ENCODE data around the gene SLC9A6.

The SLC9A6 gene

GRCh38 chrX:135988245-135988644 lies 3.0 kb downstream of the SLC9A6 start:
- Mint-ChIP-seq H3K9me3 (no peaks in the 10 kb centered on the region), H3K4me3 (no peak overlapping the region), H3K4me1 (ENCODE audit: low read depth) (peaks cover 34% of the 10 kb centered on the region), H3K27me3 (ENCODE audit: low read depth) (no peaks in the 10 kb centered on the region), H3K27ac (no peak overlapping the region), H3K36me3 (ENCODE audit: low read depth) (peaks cover 13% of the 10 kb centered on the region)
- no peak for DNase-seq (ENCODE audit: low spot score)

DNA sequence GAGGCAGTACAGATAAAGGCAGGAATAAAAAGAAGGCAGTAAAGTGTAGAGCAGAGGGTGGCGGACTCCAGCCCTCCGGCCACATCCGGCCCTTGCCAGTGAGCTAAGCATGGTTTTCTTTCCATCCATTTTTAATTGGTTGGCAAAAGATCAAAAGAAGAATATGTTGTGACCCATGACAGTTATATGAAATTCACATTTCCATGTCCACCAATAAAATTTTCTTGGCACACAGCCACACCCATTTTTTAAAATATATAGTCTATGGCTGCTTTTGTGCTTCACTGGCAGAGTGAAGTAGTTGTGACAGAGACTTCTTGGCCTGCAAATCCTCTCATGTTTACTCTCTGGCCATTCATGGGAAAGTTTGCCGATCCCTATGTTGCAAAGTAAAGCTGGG lies 29.8 kb downstream of the SLC9A6 start:
- DNase-seq (ENCODE audit: low spot score) = no peak
- Mint-ChIP-seq H3K4me3 (no peak overlapping the region), H3K4me1 (ENCODE audit: low read depth) (no peaks in the 10 kb centered on the region), H3K9me3 (no peaks in the 10 kb centered on the region), H3K27me3 (ENCODE audit: low read depth) (no peaks in the 10 kb centered on the region), H3K36me3 (ENCODE audit: low read depth) (peaks cover 25% of the 10 kb centered on the region), H3K27ac (no peak overlapping the region)

DNA sequence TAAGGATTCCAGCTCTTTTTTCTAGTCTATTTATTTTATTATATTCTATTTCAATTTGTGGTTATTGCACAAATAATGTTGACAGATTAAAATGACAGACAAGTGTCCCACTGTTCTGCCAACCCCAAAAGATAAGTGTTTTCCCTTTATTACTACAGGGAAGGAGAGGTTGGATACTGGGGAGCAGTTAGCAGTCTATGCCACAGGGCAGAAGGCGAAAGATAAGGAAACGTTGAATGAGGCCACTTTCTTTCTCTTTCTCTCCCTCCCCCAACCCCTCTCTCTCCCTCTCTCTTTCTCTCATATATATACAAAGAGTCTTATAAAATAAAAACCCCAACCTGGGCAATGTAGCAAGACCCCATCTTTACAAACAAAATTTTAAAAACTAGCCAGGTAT lies 31.6 kb downstream of the SLC9A6 start:
- Mint-ChIP-seq H3K27me3 (ENCODE audit: low read depth) (no peaks in the 10 kb centered on the region), H3K36me3 (ENCODE audit: low read depth) (peaks cover 27% of the 10 kb centered on the region)

GRCh38 chrX:136019226-136019625 lies 34.0 kb downstream of the SLC9A6 start:
- Mint-ChIP-seq H3K9me3 (no peaks in the 10 kb centered on the region), H3K4me1 (ENCODE audit: low read depth) (peaks cover 2% of the 10 kb centered on the region), H3K36me3 (ENCODE audit: low read depth) (peaks cover 16% of the 10 kb centered on the region), H3K27ac (no peak overlapping the region), H3K27me3 (ENCODE audit: low read depth) (no peaks in the 10 kb centered on the region), H3K4me3 (no peak overlapping the region)
- DNase-seq (ENCODE audit: low spot score) = no peak

More for the DNA sequence above, 31.6 kb downstream of the SLC9A6 start:
- Mint-ChIP-seq H3K4me1 (ENCODE audit: low read depth) (peaks cover 2% of the 10 kb centered on the region), H3K9me3 (no peaks in the 10 kb centered on the region), H3K4me3 (no peak overlapping the region), H3K27ac (no peak overlapping the region)
- no peak for DNase-seq (ENCODE audit: low spot score)

GRCh38 chrX:136021160-136021559 lies 35.9 kb downstream of the SLC9A6 start:
- Mint-ChIP-seq H3K27ac (no peak overlapping the region), H3K9me3 (no peaks in the 10 kb centered on the region), H3K27me3 (ENCODE audit: low read depth) (no peaks in the 10 kb centered on the region), H3K4me1 (ENCODE audit: low read depth) (peaks cover 2% of the 10 kb centered on the region), H3K4me3 (no peak overlapping the region), H3K36me3 (ENCODE audit: low read depth) (peaks cover 15% of the 10 kb centered on the region)
- no peak for DNase-seq (ENCODE audit: low spot score)

GRCh38 chrX:136021903-136022302 lies 36.7 kb downstream of the SLC9A6 start:
- H3K9me3 Mint-ChIP-seq = no peaks in the 10 kb centered on the region
- H3K4me1 Mint-ChIP-seq (ENCODE audit: low read depth) = peaks cover 2% of the 10 kb centered on the region
- peaks cover 15% of the 10 kb centered on the region for H3K36me3 Mint-ChIP-seq (ENCODE audit: low read depth)
- H3K27ac Mint-ChIP-seq = no peak overlapping the region
- no peaks in the 10 kb centered on the region for H3K27me3 Mint-ChIP-seq (ENCODE audit: low read depth)
- DNase-seq (ENCODE audit: low spot score) = no peak
- H3K4me3 Mint-ChIP-seq = no peak overlapping the region

DNA sequence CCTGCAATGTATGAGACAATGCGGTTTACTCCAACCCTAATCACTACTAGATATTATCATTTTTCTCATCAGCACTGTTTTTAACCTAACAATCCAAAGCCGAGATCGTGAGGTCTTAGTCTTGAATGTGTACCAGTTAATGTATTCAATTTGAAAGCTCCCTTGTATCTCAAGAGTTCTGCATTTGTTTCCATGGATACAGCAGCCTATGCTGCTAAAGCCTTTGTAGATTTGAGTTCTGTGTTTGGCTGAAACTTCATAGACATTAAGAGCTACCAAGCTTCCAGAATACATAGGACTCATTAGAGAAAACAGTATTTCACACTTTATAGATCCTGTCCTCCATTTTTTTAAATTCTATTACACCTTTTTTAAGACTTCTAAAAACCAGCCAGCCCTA lies 39.9 kb downstream of the SLC9A6 start:
- Mint-ChIP-seq H3K27me3 (ENCODE audit: low read depth) (no peaks in the 10 kb centered on the region), H3K9me3 (no peaks in the 10 kb centered on the region), H3K4me3 (no peak overlapping the region), H3K27ac (no peak overlapping the region), H3K4me1 (ENCODE audit: low read depth) (peaks cover 2% of the 10 kb centered on the region), H3K36me3 (ENCODE audit: low read depth) (peaks cover 9% of the 10 kb centered on the region)
- no peak for DNase-seq (ENCODE audit: low spot score)

DNA sequence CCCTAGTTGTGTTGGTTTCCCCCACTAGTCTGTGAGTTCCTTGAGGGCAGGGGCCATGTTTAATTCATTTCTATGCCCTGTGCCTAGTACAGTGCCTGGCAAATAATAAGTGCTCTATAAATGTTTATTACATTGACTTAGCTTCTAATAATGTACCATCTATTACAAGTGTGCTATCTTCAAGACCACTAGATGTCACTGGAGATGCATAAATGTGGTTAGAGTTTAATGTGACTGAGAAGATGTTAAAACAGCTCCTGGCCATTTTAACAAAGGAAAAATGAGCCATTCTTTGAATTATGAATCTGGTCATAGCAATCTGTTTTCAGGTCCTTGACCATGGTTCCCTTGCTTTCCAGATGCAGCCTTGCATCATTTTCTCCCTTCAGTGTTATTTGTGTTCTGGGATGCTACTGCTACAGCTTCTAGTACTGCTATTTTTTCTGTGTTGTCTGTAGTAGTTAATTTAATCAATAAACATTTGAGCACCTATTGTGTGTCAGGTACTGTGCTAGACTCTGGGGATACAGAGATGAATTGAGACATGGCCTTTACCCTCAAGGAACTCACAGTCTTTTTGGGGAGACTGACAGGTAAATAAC lies 43.2 kb downstream of the SLC9A6 start:
- Mint-ChIP-seq H3K4me1 (ENCODE audit: low read depth) (no peaks in the 10 kb centered on the region), H3K36me3 (ENCODE audit: low read depth) (peaks cover 14% of the 10 kb centered on the region), H3K9me3 (no peaks in the 10 kb centered on the region), H3K4me3 (no peak overlapping the region), H3K27me3 (ENCODE audit: low read depth) (no peaks in the 10 kb centered on the region), H3K27ac (no peak overlapping the region)
- DNase-seq (ENCODE audit: low spot score) = no peak

GRCh38 chrX:136029766-136030165 lies 44.5 kb downstream of the SLC9A6 start:
- Mint-ChIP-seq H3K27me3 (ENCODE audit: low read depth) (no peaks in the 10 kb centered on the region), H3K4me1 (ENCODE audit: low read depth) (no peaks in the 10 kb centered on the region), H3K4me3 (no peak overlapping the region), H3K27ac (no peak overlapping the region), H3K36me3 (ENCODE audit: low read depth) (peaks cover 15% of the 10 kb centered on the region), H3K9me3 (no peaks in the 10 kb centered on the region)
- DNase-seq (ENCODE audit: low spot score) = no peak

DNA sequence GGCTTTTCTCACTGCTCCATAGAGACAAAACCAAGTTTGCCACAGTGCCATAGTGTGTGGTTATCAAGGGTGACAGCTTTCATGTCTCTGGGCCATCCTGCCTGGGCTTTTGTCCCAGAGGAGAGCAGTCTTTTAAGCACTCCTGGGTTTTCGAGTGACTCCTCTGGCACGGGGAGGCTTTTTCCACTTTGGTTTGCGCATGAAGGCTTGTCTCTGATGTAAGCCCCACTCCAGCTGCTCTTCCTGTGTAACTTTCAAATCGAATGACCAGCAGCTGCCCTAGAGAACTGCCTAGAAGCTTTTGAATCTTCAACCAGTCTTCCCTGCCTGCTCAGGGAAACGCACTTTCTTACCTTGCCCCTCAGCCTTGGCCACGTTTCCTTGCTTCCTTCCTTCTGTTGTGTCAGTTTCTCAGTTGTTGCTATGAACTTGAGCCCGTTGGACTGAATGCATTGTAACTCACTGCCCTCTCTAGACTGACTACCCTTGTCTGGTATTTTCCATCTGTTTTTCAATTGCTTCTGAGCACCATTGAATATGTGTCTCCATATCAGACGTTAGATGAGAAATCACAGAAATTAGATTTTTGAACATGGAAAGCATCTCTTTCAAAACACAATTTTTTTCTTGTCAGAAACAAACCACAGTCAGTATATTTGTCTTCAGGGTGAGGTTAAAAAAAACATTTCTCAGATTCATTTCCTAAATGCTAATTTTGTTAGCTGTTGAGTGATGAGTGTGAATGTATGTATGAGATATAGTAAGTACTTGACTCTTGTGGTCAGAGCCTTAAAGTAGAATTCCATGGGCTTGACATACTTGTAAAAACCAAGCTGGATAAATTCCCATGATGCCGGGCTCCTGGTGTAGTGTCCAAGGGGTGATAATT lies 45.3 kb downstream of the SLC9A6 start:
- no peaks in the 10 kb centered on the region for H3K9me3 Mint-ChIP-seq
- no peak for DNase-seq (ENCODE audit: low spot score)
- no peaks in the 10 kb centered on the region for H3K27me3 Mint-ChIP-seq (ENCODE audit: low read depth)
- H3K36me3 Mint-ChIP-seq (ENCODE audit: low read depth) = peaks cover 15% of the 10 kb centered on the region
- no peak overlapping the region for H3K4me3 Mint-ChIP-seq
- H3K27ac Mint-ChIP-seq = no peak overlapping the region
- H3K4me1 Mint-ChIP-seq (ENCODE audit: low read depth) = no peaks in the 10 kb centered on the region

- H3K27ac Mint-ChIP-seq = no peak overlapping the region
- DNase-seq (ENCODE audit: low spot score) = no peak
- H3K36me3 Mint-ChIP-seq (ENCODE audit: low read depth) = peaks cover 18% of the 10 kb centered on the region
- H3K27me3 Mint-ChIP-seq (ENCODE audit: low read depth) = no peaks in the 10 kb centered on the region
- H3K9me3 Mint-ChIP-seq = no peaks in the 10 kb centered on the region
- H3K4me3 Mint-ChIP-seq = no peak overlapping the region
- no peaks in the 10 kb centered on the region for H3K4me1 Mint-ChIP-seq (ENCODE audit: low read depth)
Observed at GRCh38 chrX:136031626-136032025, 46.4 kb downstream of the SLC9A6 start.

GRCh38 chrX:136032370-136032769 lies 47.1 kb downstream of the SLC9A6 start:
- H3K9me3 Mint-ChIP-seq = no peaks in the 10 kb centered on the region
- H3K4me3 Mint-ChIP-seq = no peak overlapping the region
- DNase-seq (ENCODE audit: low spot score) = no peak
- peaks cover 19% of the 10 kb centered on the region for H3K36me3 Mint-ChIP-seq (ENCODE audit: low read depth)
- H3K27me3 Mint-ChIP-seq (ENCODE audit: low read depth) = no peaks in the 10 kb centered on the region
- no peaks in the 10 kb centered on the region for H3K4me1 Mint-ChIP-seq (ENCODE audit: low read depth)
- H3K27ac Mint-ChIP-seq = no peak overlapping the region

DNA sequence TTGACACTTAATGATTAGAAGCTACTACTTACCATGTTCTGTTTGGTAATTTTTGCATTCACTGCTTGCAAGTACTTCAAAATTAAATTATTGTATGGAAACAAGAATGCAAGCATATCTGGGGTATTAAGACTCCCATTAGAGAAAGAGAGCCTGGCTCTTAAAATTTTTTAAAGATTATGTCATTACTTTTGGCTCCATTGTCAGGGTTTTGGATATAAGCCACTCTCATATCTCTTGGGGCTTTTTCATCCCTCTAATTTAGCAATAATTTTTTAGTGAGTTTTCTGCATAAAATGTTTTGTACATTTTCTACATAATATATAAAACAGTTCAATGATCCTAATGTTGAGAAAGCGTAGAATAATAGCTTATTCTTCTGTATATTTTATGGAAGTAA lies 49.4 kb downstream of the SLC9A6 start:
- no peaks in the 10 kb centered on the region for H3K27me3 Mint-ChIP-seq (ENCODE audit: low read depth)
- no peak for DNase-seq (ENCODE audit: low spot score)
- no peaks in the 10 kb centered on the region for H3K9me3 Mint-ChIP-seq
- no peak overlapping the region for H3K27ac Mint-ChIP-seq
- peaks cover 17% of the 10 kb centered on the region for H3K36me3 Mint-ChIP-seq (ENCODE audit: low read depth)
- H3K4me1 Mint-ChIP-seq (ENCODE audit: low read depth) = no peaks in the 10 kb centered on the region
- H3K4me3 Mint-ChIP-seq = no peak overlapping the region

DNA sequence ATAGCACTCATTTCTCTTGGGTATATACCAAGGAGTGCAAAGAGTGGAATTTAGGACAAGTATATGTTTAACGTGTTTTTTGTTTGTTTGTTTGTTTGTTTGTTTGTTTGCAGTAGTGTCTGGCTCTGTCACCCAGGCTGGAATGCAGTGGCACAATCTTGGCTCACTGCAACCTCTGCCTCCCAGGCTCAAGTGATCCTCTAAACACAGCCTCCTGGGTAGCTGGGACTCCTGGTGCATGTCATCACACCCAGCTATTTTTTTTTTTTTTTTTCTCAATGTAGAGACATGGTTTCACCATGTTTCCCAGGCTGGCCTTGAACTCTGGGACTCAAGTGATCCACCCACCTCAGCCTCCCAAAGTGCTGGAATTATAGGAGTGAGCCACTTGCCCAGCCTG lies 50.4 kb downstream of the SLC9A6 start:
- no peaks in the 10 kb centered on the region for H3K9me3 Mint-ChIP-seq
- peaks cover 11% of the 10 kb centered on the region for H3K36me3 Mint-ChIP-seq (ENCODE audit: low read depth)
- DNase-seq (ENCODE audit: low spot score) = no peak
- no peak overlapping the region for H3K4me3 Mint-ChIP-seq
- no peaks in the 10 kb centered on the region for H3K27me3 Mint-ChIP-seq (ENCODE audit: low read depth)
- H3K27ac Mint-ChIP-seq = no peak overlapping the region
- H3K4me1 Mint-ChIP-seq (ENCODE audit: low read depth) = no peaks in the 10 kb centered on the region

Measured in T-helper 2 cell treated with Interferon-gamma antibody and Interleukin-4, amounts not matched to agents 5 μg/mL and 100 μg/mL, for 36 hours (primary cell).